A549 (cell line): ENCODE data around the gene CPLX1. TPM values are rescaled to one million over a fixed set of nuclear protein-coding genes. Genes with fewer than 3 reads are reported as not detected.

Experiments
- ATAC-seq, 2 experiments: fragments of 200-7000 bp in 1 of 2; fragments of >200 bp in 1 of 2; cut with Nextera tagmentation in 1 of 2; cut with Tn5 transposase in 1 of 2; 3 replicates each; pipeline versions ENCODE4 v1.8.0 to v1.9.1; 2018 to 2020; ENCODE audit warnings: mild to moderate bottlenecking in 1 of 2, moderate library complexity in 1 of 2
- CTCF ChIA-PET: fragments of 300-600 bp; sonication (Branson Sonifier 250); formaldehyde crosslinking; extraction: SDS; loops from one replicate; lab custom pipeline; 2021; ENCODE audit warnings: antibody characterized with exemption, inconsistent platforms; lab: Yijun Ruan, JAX
- POLR2A ChIA-PET: fragments of 350-600 bp; formaldehyde crosslinking; extraction: SDS; loops from one replicate; lab custom pipeline; 2021; ENCODE audit warnings: antibody characterized with exemption, inconsistent platforms; lab: Yijun Ruan, JAX
- DNase-seq, 2 experiments: peaks; one replicate each; pipeline versions ENCODE4 v3.0.0 to v3.0.0-alpha.2; 2011 to 2016; ENCODE audit warnings: low read depth in 1 of 2, low spot score in 1 of 2
- FAIRE-seq: peaks from 2 replicates; lab custom pipeline; 2011; peaks lifted over from hg19 to GRCh38; lab: Jason Lieb, UNC
- H3K27ac ChIP-seq, 2 experiments: fragments of >200 bp; sonication (Bioruptor Twin); formaldehyde crosslinking; 3 replicates each; pipeline ENCODE4 v1.5.1; 2016 to 2017
- H3K4me1 ChIP-seq: fragments of >200 bp; sonication (Bioruptor Twin); formaldehyde crosslinking; 3 replicates; pipeline ENCODE4 v1.6.1; 2016
- H3K4me2 ChIP-seq: fragments of >200 bp; sonication (Bioruptor Twin); formaldehyde crosslinking; 3 replicates; pipeline ENCODE4 v1.6.1; 2016
- H3K4me3 ChIP-seq: fragments of >200 bp; sonication (Bioruptor Twin); formaldehyde crosslinking; 3 replicates; pipeline ENCODE4 v1.5.1; 2016
- H3K9me3 ChIP-seq: fragments of >200 bp; sonication (Bioruptor Twin); formaldehyde crosslinking; 3 replicates; pipeline ENCODE4 v1.6.1; 2016
- BCL3 ChIP-seq: fragments of >200 bp; sonication (Bioruptor Twin); formaldehyde crosslinking; IDR thresholded peaks from 3 replicates; pipeline ENCODE4 v1.6.1; 2016
- CBX2 ChIP-seq: fragments of 200-600 bp; sonication (generic); IDR thresholded peaks from 2 replicates; pipeline ENCODE4 v1.6.1; 2016; ENCODE audit warnings: low read depth, mild to moderate bottlenecking, borderline replicate concordance
- CBX8 ChIP-seq: fragments of 200-600 bp; sonication (generic); IDR thresholded peaks from 2 replicates; pipeline ENCODE4 v1.6.1; 2016
- CHD4 ChIP-seq: fragments of 200-600 bp; sonication (generic); IDR thresholded peaks from 2 replicates; pipeline ENCODE4 v1.6.1; 2016; ENCODE audit warnings: antibody characterized with exemption, mild to moderate bottlenecking, borderline replicate concordance
- EHMT2 ChIP-seq: fragments of 200-600 bp; sonication (generic); IDR thresholded peaks from 2 replicates; pipeline ENCODE4 v1.6.1; 2016; ENCODE audit warnings: antibody characterized with exemption, low read depth, mild to moderate bottlenecking, moderate library complexity
- ELK1 ChIP-seq: fragments of 150-350 bp; IDR thresholded peaks from 2 replicates; pipeline ENCODE4 v1.6.1; 2014; ENCODE audit warnings: low read depth, mild to moderate bottlenecking, low read length
- ESRRA ChIP-seq: fragments of 150-350 bp; IDR thresholded peaks from 2 replicates; pipeline ENCODE4 v1.6.1; 2014; ENCODE audit warnings: mild to moderate bottlenecking, low read length, borderline replicate concordance
- FOSL2 ChIP-seq, 2 experiments: fragments of 450-650 bp in 1 of 2; fragments of >200 bp in 1 of 2; sonication (Bioruptor Twin) in 1 of 2; formaldehyde crosslinking; IDR thresholded peaks; 2 replicates each; pipeline versions ENCODE4 v1.5.0 to v1.6.1; 2016 to 2020; ENCODE audit warnings: mild to moderate bottlenecking in 1 of 2, moderate library complexity in 1 of 2
- FOXS1 ChIP-seq: fragments of 250-450 bp; sonication (Bioruptor Pico); IDR thresholded peaks from 2 replicates; pipeline ENCODE4 v1.5.0; 2020; ENCODE audit warnings: mild to moderate bottlenecking, moderate library complexity
- HES2 ChIP-seq: fragments of >200 bp; sonication (Bioruptor Twin); formaldehyde crosslinking; IDR thresholded peaks from 2 replicates; pipeline ENCODE4 v1.6.1; 2016
- HEYL ChIP-seq: fragments of 250-450 bp; sonication (Bioruptor Pico); IDR thresholded peaks from 2 replicates; pipeline ENCODE4 v1.8.0; 2021; ENCODE audit warnings: mild to moderate bottlenecking, moderate library complexity
- KDM1A ChIP-seq: fragments of 200-600 bp; sonication (generic); IDR thresholded peaks from 2 replicates; pipeline ENCODE4 v1.6.1; 2016; ENCODE audit warnings: low read depth, mild to moderate bottlenecking
- KDM5A ChIP-seq: fragments of 200-600 bp; sonication (generic); IDR thresholded peaks from 2 replicates; pipeline ENCODE4 v1.6.1; 2016; ENCODE audit warnings: antibody characterized with exemption, mild to moderate bottlenecking
- MAFK ChIP-seq: fragments of 450-650 bp; IDR thresholded peaks from 2 replicates; pipeline ENCODE4 v1.6.1; 2014; ENCODE audit not compliant: partially characterized antibody
- MAX ChIP-seq: IDR thresholded peaks from 2 replicates; pipeline ENCODE4 v1.6.1; 2012
- MAZ ChIP-seq: fragments of 150-350 bp; IDR thresholded peaks from 2 replicates; pipeline ENCODE4 v1.6.1; 2014; ENCODE audit warnings: antibody characterized with exemption, low read depth, low read length, borderline replicate concordance
- NPAS2 ChIP-seq: fragments of 250-450 bp; sonication (Bioruptor Pico); IDR thresholded peaks from 2 replicates; pipeline ENCODE4 v1.8.0; 2022; ENCODE audit warnings: mild to moderate bottlenecking, moderate library complexity, borderline replicate concordance
- POLR2A ChIP-seq: IDR thresholded peaks from 2 replicates; pipeline ENCODE4 v1.6.1; 2012; ENCODE audit warnings: mild to moderate bottlenecking, low read length
- RNF2 ChIP-seq: fragments of 200-600 bp; sonication (generic); IDR thresholded peaks from 2 replicates; pipeline ENCODE4 v1.6.1; 2016; ENCODE audit warnings: low read depth, mild to moderate bottlenecking, antibody characterized with exemption, moderate library complexity, borderline replicate concordance
- SREBF2 ChIP-seq: fragments of 450-650 bp; IDR thresholded peaks from 2 replicates; pipeline ENCODE4 v1.6.1; 2014; ENCODE audit warnings: mild to moderate bottlenecking, moderate library complexity
- TFCP2L1 ChIP-seq: fragments of 250-450 bp; sonication (Bioruptor Pico); IDR thresholded peaks from 2 replicates; pipeline ENCODE4 v1.5.0; 2021; ENCODE audit warnings: mild to moderate bottlenecking
- TP53 ChIP-seq: fragments of 250-450 bp; sonication (Bioruptor Pico); IDR thresholded peaks from 2 replicates; pipeline ENCODE4 v1.5.0; 2021; ENCODE audit warnings: mild to moderate bottlenecking, moderate library complexity
- USF2 ChIP-seq: fragments of 450-650 bp; IDR thresholded peaks from 2 replicates; pipeline ENCODE4 v1.6.1; 2014; ENCODE audit warnings: antibody characterized with exemption
- ZC3H11A ChIP-seq: fragments of 450-650 bp; IDR thresholded peaks from 2 replicates; pipeline ENCODE4 v1.6.1; 2014; ENCODE audit warnings: antibody characterized with exemption, mild to moderate bottlenecking
- ZFP36 ChIP-seq: fragments of 450-650 bp; IDR thresholded peaks from 2 replicates; pipeline ENCODE4 v1.6.1; 2014; ENCODE audit warnings: borderline replicate concordance; ENCODE audit not compliant: partially characterized antibody
- WGBS: methylation state at CpG from one replicate; pipeline ENCODE4 v1.1.6; 2017; ENCODE audit errors: missing lambda C conversion rate; 5-methylcytosine and 5-hydroxymethylcytosine counted together
- polyA plus RNA-seq, 4 experiments: library from polyadenylated mRNA; depleted of rRNA in 3 of 4; stranded (reverse); fragments of >200 nt; fragmentation: RNase III in 1 of 4; extraction: RNeasy Plus Mini Kit Qiagen cat#74134 plus additional on column Dnase treatment in 1 of 4; gene quantifications; 2 replicates in 3 of 4; 3 replicates in 1 of 4; pipeline ENCODE4 v1.2.3, GENCODE V29; 2011 to 2017

CPLX1 gene
- polyA plus RNA-seq, 2 of the 4 experiments (the other 2 are of a cell fraction), result 0.19 to 0.57 TPM

GRCh38 chr4:773214-773613 is 52.7 kb downstream of the CPLX1 start:
- ChIA-PET CTCF (no interaction called here), POLR2A (no interaction called here)
- 88% methylated on average over 6 of the region's 9 CpGs for WGBS
- H3K9me3 ChIP-seq, result no peaks in the 10 kb centered on the region
- no peak overlapping the region for H3K4me2 ChIP-seq
- H3K27ac ChIP-seq, result no peak overlapping the region
- FAIRE-seq (no peak), ATAC-seq (peak in 1 of 2 experiments; percentile 39; a peak in 3 of 6 replicates), DNase-seq (no peak)
- TF ChIP-seq ESRRA, result no peak
- TF ChIP-seq MAX, result no peak
- TF ChIP-seq POLR2A, result no peak
- TF ChIP-seq CBX8, result no peak
- TF ChIP-seq MAFK, result no peak
- H3K4me3 ChIP-seq, result no peak overlapping the region
- no peaks in the 10 kb centered on the region for H3K4me1 ChIP-seq

- ATAC-seq (peak; percentile 41 to 55; a peak in 5 of 6 replicates), FAIRE-seq (no peak), DNase-seq (no peak)
- Histone ChIP-seq H3K4me1 (no peaks in the 10 kb centered on the region), H3K4me3 (no peak overlapping the region), H3K27ac (no peak overlapping the region), H3K4me2 (no peak overlapping the region), H3K9me3 (no peaks in the 10 kb centered on the region)
- POLR2A ChIA-PET, result no interaction called here
- 92% methylated on average over 5 of the region's 8 CpGs for WGBS
- CTCF ChIA-PET, result no interaction called here
- TF ChIP-seq CHD4 (no peak), CBX2 (no peak), HES2 (no peak), USF2 (no peak), KDM1A (no peak), POLR2A (no peak), NPAS2 (CRISPR knock-in tag) (no peak), ZC3H11A (no peak), FOSL2 (IDR thresholded peaks at IDR 0.05) (no peak), FOSL2 (CRISPR knock-in tag; IDR thresholded peaks at IDR 0.05) (no peak), RNF2 (no peak)
Observed at GRCh38 chr4:772776-773175, 53.2 kb downstream of the CPLX1 start.

- TF ChIP-seq RNF2 (no peak), KDM5A (no peak), HES2 (no peak), SREBF2 (no peak), TP53 (no peak), ZFP36 (no peak), FOXS1 (CRISPR knock-in tag) (no peak), TFCP2L1 (CRISPR knock-in tag) (no peak), EHMT2 (no peak), ELK1 (no peak), MAZ (no peak), BCL3 (no peak), HEYL (CRISPR knock-in tag) (no peak)
- ChIA-PET CTCF (no interaction called here), POLR2A (interaction anchor here (0.5 kb wide), 1 partner anchor 14 kb away, joined by 3 read pairs; no protein-coding TSS in a partner anchor)
- no peak overlapping the region for H3K27ac ChIP-seq
- WGBS, result 90% methylated on average over 5 of the region's 7 CpGs
- no peak for DNase-seq
- H3K4me3 ChIP-seq, result no peak overlapping the region
- no peak overlapping the region for H3K4me2 ChIP-seq
- no peak for FAIRE-seq
- H3K9me3 ChIP-seq, result no peaks in the 10 kb centered on the region
- ATAC-seq, result no peak
- no peaks in the 10 kb centered on the region for H3K4me1 ChIP-seq
Observed at GRCh38 chr4:772118-772517, 53.8 kb downstream of the CPLX1 start.
